ENCODE measurements around the gene SEMA3D.

SEMA3D gene

GRCh38 chr7:85186521-85187241 lies at the start of gene SEMA3D:
SEMA3D (minus strand) TSS chr7:85187056; CDS start chr7:85121891, 65,165 bp downstream.
- H3K27ac ChIP-seq: no peak within 1 kb of the TSS
- peak; percentile 96 for TF ChIP-seq CTCF (conservative IDR thresholded peaks at IDR 0.05)

GRCh38 chr7:85234730-85235129 lies 47.9 kb upstream of the SEMA3D start:
- no peak for TF ChIP-seq CTCF (conservative IDR thresholded peaks at IDR 0.05)
- no peak overlapping the region for H3K27ac ChIP-seq

GRCh38 chr7:85232068-85232467 lies 45.2 kb upstream of the SEMA3D start:
- TF ChIP-seq CTCF (conservative IDR thresholded peaks at IDR 0.05): no peak
- H3K27ac ChIP-seq: no peak overlapping the region

GRCh38 chr7:85230623-85231022 lies 43.8 kb upstream of the SEMA3D start:
- no peak overlapping the region for H3K27ac ChIP-seq
- no peak for TF ChIP-seq CTCF (conservative IDR thresholded peaks at IDR 0.05)

GRCh38 chr7:85229544-85229943 lies 42.7 kb upstream of the SEMA3D start:
- no peak overlapping the region for H3K27ac ChIP-seq
- no peak for TF ChIP-seq CTCF (conservative IDR thresholded peaks at IDR 0.05)

- TF ChIP-seq CTCF (conservative IDR thresholded peaks at IDR 0.05): no peak
- no peak overlapping the region for H3K27ac ChIP-seq
Observed at GRCh38 chr7:85226361-85227085, 39.7 kb upstream of the SEMA3D start.

GRCh38 chr7:85224171-85224570 lies 37.3 kb upstream of the SEMA3D start:
- TF ChIP-seq CTCF (conservative IDR thresholded peaks at IDR 0.05): no peak
- no peak overlapping the region for H3K27ac ChIP-seq

All from VCaP (cell line).